Prostate gland (tissue), 2 donors: ENCODE data around the gene GRIP2. TPM values are rescaled to one million over a fixed set of nuclear protein-coding genes. Genes with fewer than 3 reads are reported as not detected.

Source experiments
- DNase-seq: peaks from one replicate; pipeline ENCODE4 v3.0.0-alpha.2; 2019; ENCODE audit warnings: low spot score
- H3K27ac ChIP-seq, 2 donors: fragments of 200-600 bp; sonication (generic); 2 replicates each; pipeline ENCODE4 v1.5.1; 2017 to 2019
- H3K27me3 ChIP-seq: fragments of 200-600 bp; sonication (generic); replicated peaks from 2 replicates; pipeline ENCODE4 v1.5.1; 2019; ENCODE audit not compliant: insufficient read depth
- H3K36me3 ChIP-seq, 2 donors: fragments of 200-600 bp; sonication (generic); 1 replicate in 1 of 2; 2 replicates in 1 of 2; pipeline versions ENCODE4 v1.5.1 to v1.8.1; 2017 to 2019
- H3K4me1 ChIP-seq: fragments of 200-600 bp; sonication (generic); replicated peaks from 2 replicates; pipeline ENCODE4 v1.5.1; 2019
- H3K4me3 ChIP-seq, 2 donors: fragments of 200-600 bp; sonication (generic); 2 replicates each; pipeline ENCODE4 v1.5.1; 2017 to 2019
- H3K9me3 ChIP-seq: fragments of 200-600 bp; sonication (generic); 2 replicates; pipeline ENCODE4 v1.5.1; 2017
- CTCF ChIP-seq, 4 experiments: fragments of 200-600 bp in 2 of 4; fragments of 450-650 bp in 2 of 4; sonication (generic) in 2 of 4; IDR thresholded peaks; 1 replicate in 3 of 4; 2 replicates in 1 of 4; pipeline ENCODE4 v1.5.1; 2016 to 2019; ENCODE audit warnings: antibody characterized with exemption in 4 of 4, mild to moderate bottlenecking in 2 of 4, moderate library complexity in 2 of 4
- POLR2A ChIP-seq: fragments of 450-650 bp; IDR thresholded peaks from one replicate; pipeline ENCODE4 v1.6.1; 2016; ENCODE audit warnings: antibody characterized with exemption, mild to moderate bottlenecking
- POLR2AphosphoS5 ChIP-seq: sonication (generic); formaldehyde crosslinking; IDR thresholded peaks from one replicate; pipeline ENCODE4 v1.6.1; 2017; ENCODE audit warnings: antibody characterized with exemption
- whole genome bisulfite sequencing: methylation state at CpG from one replicate; pipeline ENCODE4 v1.1.5; 2018; 5-methylcytosine and 5-hydroxymethylcytosine counted together
- intact Hi-C: fragments of 100-400 bp; cut with DNase I; formaldehyde crosslinking; loops from one replicate; pipeline ENCODE4 v1.14.2; 2022
- total RNA-seq, 2 donors: library from RNA; depleted of rRNA; stranded (reverse); fragments of >200 nt; gene quantifications; one replicate each; pipeline ENCODE4 v1.1.0, GENCODE V29; 2016

The GRIP2 gene
- total RNA-seq, 2 donors from 2014 or later: 0.27 to 0.62 TPM

- Histone ChIP-seq H3K36me3 (no peaks in the 10 kb centered on the region), H3K9me3 (no peaks in the 10 kb centered on the region), H3K4me1 (no peaks in the 10 kb centered on the region), H3K4me3 (no peak overlapping the region), H3K27ac (no peak overlapping the region), H3K27me3 (no peaks in the 10 kb centered on the region)
- no peak for DNase-seq
- WGBS: 89% methylated on average over 17 of the region's 17 CpGs
- intact Hi-C loops: no loop called here
- no peak for TF ChIP-seq CTCF (IDR thresholded peaks at IDR 0.05)
- no peak for TF ChIP-seq POLR2A
- TF ChIP-seq POLR2AphosphoS5: no peak
Observed at GRCh38 chr3:14514323-14514720, 25.8 kb downstream of the GRIP2 start.

GRCh38 chr3:14513566-14514322 lies 26.4 kb downstream of the GRIP2 start:
- no peak for DNase-seq
- no peaks in the 10 kb centered on the region for H3K9me3 ChIP-seq
- no peaks in the 10 kb centered on the region for H3K36me3 ChIP-seq
- H3K4me3 ChIP-seq: no peak overlapping the region
- intact Hi-C loops: no loop called here
- TF ChIP-seq CTCF (IDR thresholded peaks at IDR 0.05): no peak
- no peak for TF ChIP-seq POLR2AphosphoS5
- TF ChIP-seq POLR2A: no peak
- H3K4me1 ChIP-seq: no peaks in the 10 kb centered on the region
- no peak overlapping the region for H3K27ac ChIP-seq
- 74% methylated on average over 16 of the region's 18 CpGs for WGBS
- H3K27me3 ChIP-seq: no peaks in the 10 kb centered on the region

- no peak for TF ChIP-seq POLR2AphosphoS5
- no peak for TF ChIP-seq CTCF (IDR thresholded peaks at IDR 0.05)
- no peak for TF ChIP-seq POLR2A
- intact Hi-C loops: no loop called here
- no peaks in the 10 kb centered on the region for H3K27me3 ChIP-seq
- no peaks in the 10 kb centered on the region for H3K36me3 ChIP-seq
- DNase-seq: no peak
- WGBS: 69% methylated on average over 9 of the region's 9 CpGs
- no peak overlapping the region for H3K4me3 ChIP-seq
- H3K27ac ChIP-seq: no peak overlapping the region
- H3K4me1 ChIP-seq: no peaks in the 10 kb centered on the region
- H3K9me3 ChIP-seq: no peaks in the 10 kb centered on the region
Observed at GRCh38 chr3:14512942-14513327, 27.2 kb downstream of the GRIP2 start.

- no peak overlapping the region for H3K27ac ChIP-seq
- H3K4me3 ChIP-seq: no peak overlapping the region
- H3K4me1 ChIP-seq: no peaks in the 10 kb centered on the region
- no peaks in the 10 kb centered on the region for H3K36me3 ChIP-seq
- H3K27me3 ChIP-seq: no peaks in the 10 kb centered on the region
- intact Hi-C loops: no loop called here
- DNase-seq: no peak
- H3K9me3 ChIP-seq: no peaks in the 10 kb centered on the region
- TF ChIP-seq CTCF (IDR thresholded peaks at IDR 0.05): no peak
- no peak for TF ChIP-seq POLR2A
- no peak for TF ChIP-seq POLR2AphosphoS5
- WGBS: 83% methylated on average over 18 of the region's 19 CpGs
Observed at GRCh38 chr3:14512281-14512941, 27.7 kb downstream of the GRIP2 start.
